WI38 (cell line): ENCODE measurements around the gene NME2.

ENCODE experiments used
- H3K4me3 ChIP-seq: 2 replicates; pipeline ENCODE4 v1.5.1; 2011; ENCODE audit warnings: low read depth, mild to moderate bottlenecking, control low read depth, low read length
- CTCF ChIP-seq: IDR thresholded peaks from 2 replicates; pipeline ENCODE4 v1.5.1; 2012; ENCODE audit warnings: low read depth, mild to moderate bottlenecking, control low read depth, low read length

The NME2 gene

GRCh38 chr17:51154176-51154575 is 12.0 kb upstream of the NME2 start:
- peak overlapping the region; percentile 84 for H3K4me3 ChIP-seq
- no peak for TF ChIP-seq CTCF

GRCh38 chr17:51155416-51155815 is 10.8 kb upstream of the NME2 start:
- no peak for TF ChIP-seq CTCF

GRCh38 chr17:51159604-51160003 is 6.6 kb upstream of the NME2 start:
- TF ChIP-seq CTCF = no peak
- no peak overlapping the region for H3K4me3 ChIP-seq

More at GRCh38 chr17:51155416-51155815, 10.8 kb upstream of the NME2 start:
- no peak overlapping the region for H3K4me3 ChIP-seq

- no peak for TF ChIP-seq CTCF
- no peak overlapping the region for H3K4me3 ChIP-seq
These were observed 4.7 kb upstream of the NME2 start for GRCh38 chr17:51161541-51161940.

- H3K4me3 ChIP-seq = no peak overlapping the region; the same call in 1 of the 2 replicates
- TF ChIP-seq CTCF = no peak
These were observed 1.1 kb upstream of the NME2 start for GRCh38 chr17:51164911-51165679.

- peak overlapping the region; percentile 86 for H3K4me3 ChIP-seq
- TF ChIP-seq CTCF = no peak
These were observed 472 bp upstream of the NME2 start for GRCh38 chr17:51165680-51166197.
